ENCODE measurements around the gene ZNF853.

DNA sequence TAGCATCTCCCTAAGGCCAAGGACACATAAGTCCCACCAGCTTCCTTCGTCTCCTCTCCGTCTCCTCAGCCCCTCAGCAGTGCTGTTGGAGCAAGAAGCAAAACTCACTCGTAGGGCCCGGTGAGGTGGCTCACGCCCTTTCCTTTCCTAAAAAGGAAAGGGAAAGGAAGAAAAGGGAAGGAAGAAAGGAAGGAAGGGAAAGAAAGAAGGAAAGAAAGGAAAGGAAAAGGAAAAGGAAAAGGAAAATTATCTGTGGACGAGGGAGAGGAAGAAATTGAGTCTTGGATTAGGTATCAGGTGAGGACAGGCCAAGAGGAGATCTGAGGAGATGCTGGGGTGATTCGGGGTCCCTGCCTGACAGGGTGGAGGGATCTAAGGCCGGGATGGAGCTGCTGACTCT is 18.6 kb downstream of the ZNF853 start:
- TF ChIP-seq CTCF (IDR thresholded peaks at IDR 0.05) (no peak), POLR2A (IDR thresholded peaks at IDR 0.05) (no peak)
